ENCODE results near the gene PIK3R5.

PIK3R5 gene

DNA sequence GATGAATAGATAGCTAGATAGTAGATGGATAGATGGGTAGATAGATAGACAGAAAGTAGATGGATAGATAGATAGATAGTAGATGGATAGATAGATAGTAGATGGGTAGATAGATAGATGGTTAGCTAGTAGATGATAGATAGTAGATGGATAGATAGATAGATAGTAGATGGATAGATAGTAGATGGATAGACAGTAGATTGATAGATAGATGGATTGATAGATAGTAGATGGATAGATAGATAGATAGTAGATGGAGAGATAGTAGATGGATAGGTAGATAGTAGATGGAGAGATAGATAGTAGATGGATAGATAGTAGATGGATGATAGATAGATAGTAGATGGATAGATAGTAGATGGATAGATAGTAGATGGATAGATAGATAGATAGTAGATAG is 40.4 kb downstream of the PIK3R5 start:
- no peak for DNase-seq (ENCODE audit: low read depth)
- no peak overlapping the region for H3K4me3 ChIP-seq (ENCODE audit: low read depth, low read length)
- TF ChIP-seq, protein P1, sequence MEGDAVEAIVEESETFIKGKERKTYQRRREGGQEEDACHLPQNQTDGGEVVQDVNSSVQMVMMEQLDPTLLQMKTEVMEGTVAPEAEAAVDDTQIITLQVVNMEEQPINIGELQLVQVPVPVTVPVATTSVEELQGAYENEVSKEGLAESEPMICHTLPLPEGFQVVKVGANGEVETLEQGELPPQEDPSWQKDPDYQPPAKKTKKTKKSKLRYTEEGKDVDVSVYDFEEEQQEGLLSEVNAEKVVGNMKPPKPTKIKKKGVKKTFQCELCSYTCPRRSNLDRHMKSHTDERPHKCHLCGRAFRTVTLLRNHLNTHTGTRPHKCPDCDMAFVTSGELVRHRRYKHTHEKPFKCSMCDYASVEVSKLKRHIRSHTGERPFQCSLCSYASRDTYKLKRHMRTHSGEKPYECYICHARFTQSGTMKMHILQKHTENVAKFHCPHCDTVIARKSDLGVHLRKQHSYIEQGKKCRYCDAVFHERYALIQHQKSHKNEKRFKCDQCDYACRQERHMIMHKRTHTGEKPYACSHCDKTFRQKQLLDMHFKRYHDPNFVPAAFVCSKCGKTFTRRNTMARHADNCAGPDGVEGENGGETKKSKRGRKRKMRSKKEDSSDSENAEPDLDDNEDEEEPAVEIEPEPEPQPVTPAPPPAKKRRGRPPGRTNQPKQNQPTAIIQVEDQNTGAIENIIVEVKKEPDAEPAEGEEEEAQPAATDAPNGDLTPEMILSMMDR (IDR thresholded peaks at IDR 0.05; ENCODE audit: insufficient read depth, low read depth, low read length, missing control alignments): no peak

- DNase-seq (ENCODE audit: low read depth): peak; percentile 91
- TF ChIP-seq, protein P1 (IDR thresholded peaks at IDR 0.05; ENCODE audit: insufficient read depth, low read depth, low read length, missing control alignments): no peak
- H3K4me3 ChIP-seq (ENCODE audit: low read depth, low read length): no peak overlapping the region
Observed at GRCh38 chr17:8924595-8924994, 40.9 kb downstream of the PIK3R5 start.

GRCh38 chr17:8923762-8924161 is 41.7 kb downstream of the PIK3R5 start:
- TF ChIP-seq, protein P1 (IDR thresholded peaks at IDR 0.05; ENCODE audit: insufficient read depth, low read depth, low read length, missing control alignments): no peak
- DNase-seq (ENCODE audit: low read depth): no peak
- no peak overlapping the region for H3K4me3 ChIP-seq (ENCODE audit: low read depth, low read length)

DNA sequence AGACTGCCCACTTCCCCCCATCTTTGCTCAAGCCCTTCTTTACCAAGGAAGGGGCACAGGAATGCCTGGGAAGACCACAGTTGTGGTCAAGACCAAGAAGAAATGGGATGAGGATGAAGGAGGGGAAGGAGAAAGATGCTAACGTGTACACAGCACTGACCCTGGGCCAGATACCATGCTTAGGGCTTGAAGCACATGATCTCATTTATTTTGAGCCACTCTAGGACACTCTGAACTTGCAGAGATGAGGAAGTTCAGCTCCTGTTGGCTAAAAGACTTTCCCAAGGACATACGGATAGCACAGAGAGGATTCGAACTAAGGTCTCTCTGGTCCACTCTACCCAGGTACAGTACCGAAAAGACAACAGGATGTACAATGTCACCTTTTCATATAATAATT is 42.6 kb downstream of the PIK3R5 start:
- no peak for DNase-seq (ENCODE audit: low read depth)
- TF ChIP-seq, protein P1 (IDR thresholded peaks at IDR 0.05; ENCODE audit: insufficient read depth, low read depth, low read length, missing control alignments): no peak
- H3K4me3 ChIP-seq (ENCODE audit: low read depth, low read length): no peak overlapping the region

- no peak overlapping the region for H3K4me3 ChIP-seq (ENCODE audit: low read depth, low read length)
- no peak for DNase-seq (ENCODE audit: low read depth)
- TF ChIP-seq, protein P1 (IDR thresholded peaks at IDR 0.05; ENCODE audit: insufficient read depth, low read depth, low read length, missing control alignments): no peak
Observed at GRCh38 chr17:8922451-8922850, 43.1 kb downstream of the PIK3R5 start.

GRCh38 chr17:8921147-8921546 is 44.4 kb downstream of the PIK3R5 start:
- no peak overlapping the region for H3K4me3 ChIP-seq (ENCODE audit: low read depth, low read length)
- TF ChIP-seq, protein P1 (IDR thresholded peaks at IDR 0.05; ENCODE audit: insufficient read depth, low read depth, low read length, missing control alignments): no peak
- DNase-seq (ENCODE audit: low read depth): peak; percentile 79

GRCh38 chr17:8918807-8919465 is 46.6 kb downstream of the PIK3R5 start:
- TF ChIP-seq, protein P1 (IDR thresholded peaks at IDR 0.05; ENCODE audit: insufficient read depth, low read depth, low read length, missing control alignments): no peak
- no peak overlapping the region for H3K4me3 ChIP-seq (ENCODE audit: low read depth, low read length)
- no peak for DNase-seq (ENCODE audit: low read depth)
